GM12878 (cell line): ENCODE data around the gene UMAD1. TPM values are rescaled to one million over a fixed set of nuclear protein-coding genes. Genes with fewer than 3 reads are reported as not detected.

ENCODE experiments used
- ATF2 ChIP-seq: IDR thresholded peaks from 2 replicates; pipeline ENCODE4 v1.6.1; 2012; ENCODE audit warnings: low read length, inconsistent platforms
- CBX5 ChIP-seq: sonication (generic); IDR thresholded peaks from 2 replicates; pipeline ENCODE4 v1.6.1; 2016; ENCODE audit warnings: low read depth, moderate library complexity, mild to moderate bottlenecking, inconsistent platforms
- FOXM1 ChIP-seq: IDR thresholded peaks from 2 replicates; pipeline ENCODE4 v1.6.1; 2012; ENCODE audit warnings: low read depth, mild to moderate bottlenecking, inconsistent platforms, low read length, moderate library complexity
- HCFC1 ChIP-seq: fragments of 150-350 bp; IDR thresholded peaks from 2 replicates; pipeline ENCODE4 v1.6.1; 2014; ENCODE audit warnings: low read length
- HDAC6 ChIP-seq: fragments of 200-600 bp; sonication (generic); IDR thresholded peaks from one replicate; pipeline ENCODE4 v1.8.0; 2017; ENCODE audit warnings: antibody characterized with exemption; ENCODE audit not compliant: unreplicated experiment
- MLLT1 ChIP-seq: fragments of 450-650 bp; IDR thresholded peaks from 2 replicates; pipeline ENCODE4 v1.6.1; 2016; ENCODE audit warnings: mild to moderate bottlenecking
- MXI1 ChIP-seq: fragments of 150-350 bp; IDR thresholded peaks from 2 replicates; pipeline ENCODE4 v1.6.1; 2011; ENCODE audit warnings: low read depth, mild to moderate bottlenecking, inconsistent platforms, low read length, improper control_type of control experiment
- MYB ChIP-seq: fragments of 150-350 bp; IDR thresholded peaks from 2 replicates; pipeline ENCODE4 v1.6.1; 2014; ENCODE audit warnings: mild to moderate bottlenecking, low read depth, low read length, borderline replicate concordance
- NFIC ChIP-seq: IDR thresholded peaks from 2 replicates; pipeline ENCODE4 v1.6.1; 2012; ENCODE audit warnings: low read depth, mild to moderate bottlenecking, inconsistent platforms, low read length, moderate library complexity
- NFYB ChIP-seq: IDR thresholded peaks from 2 replicates; pipeline ENCODE4 v1.6.1; 2011; ENCODE audit warnings: low read depth, mild to moderate bottlenecking, low read length, improper control_type of control experiment, moderate library complexity; ENCODE audit not compliant: insufficient read depth
- PAX8 ChIP-seq: fragments of 450-650 bp; IDR thresholded peaks from 2 replicates; pipeline ENCODE4 v1.6.1; 2017; ENCODE audit warnings: mild to moderate bottlenecking, moderate library complexity
- POLR2AphosphoS2 ChIP-seq: IDR thresholded peaks from 2 replicates; pipeline ENCODE4 v1.6.1; 2011; ENCODE audit warnings: low read depth, mild to moderate bottlenecking, low read length, improper control_type of control experiment, moderate library complexity
- POU2F2 ChIP-seq: IDR thresholded peaks from 3 replicates; pipeline ENCODE4 v1.6.1; 2011; ENCODE audit warnings: low read depth, mild to moderate bottlenecking, low read length, borderline replicate concordance
- PRDM15 ChIP-seq: fragments of 450-650 bp; formaldehyde crosslinking; IDR thresholded peaks from 2 replicates; pipeline ENCODE4 v1.4.0; 2020; ENCODE audit warnings: mild to moderate bottlenecking, moderate library complexity
- RAD21 ChIP-seq: IDR thresholded peaks from 2 replicates; pipeline ENCODE4 v1.6.1; 2011; ENCODE audit warnings: mild to moderate bottlenecking, low read depth, low read length, moderate library complexity; ENCODE audit not compliant: insufficient read depth
- SIX5 ChIP-seq: IDR thresholded peaks from 2 replicates; pipeline ENCODE4 v1.6.1; 2011; ENCODE audit warnings: mild to moderate bottlenecking, low read depth, low read length, moderate library complexity; ENCODE audit not compliant: severe bottlenecking
- SPI1 ChIP-seq: IDR thresholded peaks from 2 replicates; pipeline ENCODE4 v1.6.1; 2011; ENCODE audit warnings: low read depth, mild to moderate bottlenecking, low read length, moderate library complexity, borderline replicate concordance; ENCODE audit not compliant: insufficient read depth
- STAT1 ChIP-seq: fragments of 450-650 bp; conservative IDR thresholded peaks from 2 replicates; pipeline ENCODE4 v1.6.1; 2014; ENCODE audit warnings: antibody characterized with exemption, mild to moderate bottlenecking
- USF1 ChIP-seq: IDR thresholded peaks from 2 replicates; pipeline ENCODE4 v1.6.1; 2011; ENCODE audit warnings: borderline replicate concordance, low read depth, mild to moderate bottlenecking, moderate library complexity, mixed read lengths, low read length; ENCODE audit not compliant: insufficient read depth; ENCODE audit errors: extremely low read length
- WRNIP1 ChIP-seq: IDR thresholded peaks from 2 replicates; pipeline ENCODE4 v1.6.1; 2011; ENCODE audit warnings: low read depth, low read length, improper control_type of control experiment, borderline replicate concordance
- ZSCAN29 ChIP-seq: fragments of 450-650 bp; IDR thresholded peaks from 2 replicates; pipeline ENCODE4 v1.6.1; 2017; ENCODE audit warnings: mild to moderate bottlenecking, moderate library complexity
- polyA plus RNA-seq, 11 experiments: library from polyadenylated mRNA; depleted of rRNA in 4 of 11; unstranded in 6 of 11; stranded (reverse) in 5 of 11; fragments of >200 nt; fragmentation: Nextera tagmentation in 4 of 11; fragmentation: Illumina TruSeq in 1 of 11; extraction: Ambion mirVana in 4 of 11; extraction: Trizol in 1 of 11; gene quantifications; 1 replicate in 1 of 11; 2 replicates in 10 of 11; pipeline versions ENCODE4 v1.2.1 to v1.2.3, GENCODE V29; 2011 to 2016; ENCODE audit warnings: inconsistent platforms in 2 of 11, missing spikeins in 2 of 11, low read depth in 1 of 11
- total RNA-seq, 4 experiments: library from RNA; depleted of rRNA in 3 of 4; stranded (reverse); fragments of >200 nt in 3 of 4; fragmentation: Illumina TruSeq in 1 of 4; extraction: Trizol in 1 of 4; gene quantifications; 2 replicates each; pipeline versions ENCODE4 v1.2.1 to v1.2.3, GENCODE V29; 2013 to 2021
- TF ChIP-seq, protein P1 (sequence below): IDR thresholded peaks from 2 replicates; pipeline ENCODE4 v1.6.1; 2011; ENCODE audit warnings: mild to moderate bottlenecking, low read depth, low read length, moderate library complexity; ENCODE audit not compliant: insufficient replicate concordance

The UMAD1 gene
- total and polyA plus RNA-seq, 10 of the 15 experiments (the other 5 are each of a cell fraction or from before 2014, with no cell fraction given) = 6.0 to 28.6 (median 9.3) TPM

GRCh38 chr7:7706101-7706511, 65.6 kb downstream of the UMAD1 start (continued):
- TF ChIP-seq PRDM15 (CRISPR knock-in tag) = no peak
- peak; percentile 84 for TF ChIP-seq ATF2
- no peak for TF ChIP-seq WRNIP1
- TF ChIP-seq SPI1 = peak; percentile 63; the same call in 1 of the 2 replicates
- no peak for TF ChIP-seq POU2F2
- TF ChIP-seq POLR2AphosphoS2 = no peak
- TF ChIP-seq USF1 = no peak
- peak; percentile 51; the same call in 1 of the 2 replicates for TF ChIP-seq MLLT1
- TF ChIP-seq FOXM1 = peak; percentile 69; the same call in 1 of the 2 replicates
- TF ChIP-seq HCFC1 = no peak
- TF ChIP-seq MXI1 = no peak; the same call in 1 of the 2 replicates
- no peak for TF ChIP-seq NFYB
- TF ChIP-seq STAT1 = no peak
- TF ChIP-seq CBX5 = no peak
- no peak for TF ChIP-seq RAD21
- TF ChIP-seq PAX8 = no peak
- TF ChIP-seq, protein P1, sequence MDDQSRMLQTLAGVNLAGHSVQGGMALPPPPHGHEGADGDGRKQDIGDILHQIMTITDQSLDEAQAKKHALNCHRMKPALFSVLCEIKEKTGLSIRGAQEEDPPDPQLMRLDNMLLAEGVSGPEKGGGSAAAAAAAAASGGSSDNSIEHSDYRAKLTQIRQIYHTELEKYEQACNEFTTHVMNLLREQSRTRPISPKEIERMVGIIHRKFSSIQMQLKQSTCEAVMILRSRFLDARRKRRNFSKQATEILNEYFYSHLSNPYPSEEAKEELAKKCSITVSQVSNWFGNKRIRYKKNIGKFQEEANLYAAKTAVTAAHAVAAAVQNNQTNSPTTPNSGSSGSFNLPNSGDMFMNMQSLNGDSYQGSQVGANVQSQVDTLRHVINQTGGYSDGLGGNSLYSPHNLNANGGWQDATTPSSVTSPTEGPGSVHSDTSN = no peak
- no peak for TF ChIP-seq SIX5
- TF ChIP-seq ZSCAN29 = 0 out of 2 replicates have a peak, but pooled peaks have one; percentile 22
- TF ChIP-seq HDAC6 = no peak
- TF ChIP-seq NFIC = peak; percentile 90
- TF ChIP-seq MYB = no peak
